ENCODE measurements around the gene C16orf74. TPM values are rescaled to one million over a fixed set of nuclear protein-coding genes. Genes with fewer than 3 reads are reported as not detected.

Gene C16orf74
- total RNA-seq, 1 donor from 2014 or later: 11.6 TPM

DNA sequence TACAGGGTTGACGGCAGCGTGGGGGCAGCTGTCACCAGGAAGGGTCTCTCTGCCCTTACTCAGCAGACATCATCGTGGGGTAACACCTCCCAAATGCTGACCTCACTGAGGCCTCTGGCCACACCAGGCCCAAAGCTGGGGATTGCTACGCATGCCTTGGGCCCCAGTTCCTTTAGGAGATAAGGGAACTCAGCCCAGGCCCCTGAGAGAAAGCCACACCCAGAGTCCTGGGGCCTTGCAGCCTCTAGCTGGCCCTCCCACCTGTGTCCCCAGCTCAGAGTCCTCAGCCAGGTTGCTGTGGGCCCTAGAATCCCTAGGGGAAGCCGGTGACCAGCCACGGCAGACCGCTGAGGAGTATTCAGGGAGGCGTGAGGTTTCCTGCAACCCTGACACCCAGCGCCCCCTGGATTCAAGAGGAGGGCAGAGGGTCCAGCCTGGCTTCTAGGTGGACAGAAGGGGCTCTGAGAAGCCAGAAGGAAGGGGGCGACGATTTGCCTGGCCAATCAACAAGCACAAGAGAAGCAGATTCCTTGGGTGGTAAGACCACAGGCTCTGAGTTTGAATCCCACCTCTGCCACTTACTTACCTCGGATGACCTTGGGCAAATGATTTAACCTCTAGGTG is 51.8 kb downstream of the C16orf74 start:
- no peak for DNase-seq (ENCODE audit: low read depth)
- no peaks in the 10 kb centered on the region for H3K36me3 ChIP-seq (ENCODE audit: control insufficient read depth, insufficient read depth, low read length)
- peaks cover 13% of the 10 kb centered on the region for H3K27me3 ChIP-seq (ENCODE audit: control insufficient read depth, insufficient read depth, low read length)
- H3K4me3 ChIP-seq (ENCODE audit: low read depth, low read length): no peak overlapping the region
- TF ChIP-seq, protein P1, sequence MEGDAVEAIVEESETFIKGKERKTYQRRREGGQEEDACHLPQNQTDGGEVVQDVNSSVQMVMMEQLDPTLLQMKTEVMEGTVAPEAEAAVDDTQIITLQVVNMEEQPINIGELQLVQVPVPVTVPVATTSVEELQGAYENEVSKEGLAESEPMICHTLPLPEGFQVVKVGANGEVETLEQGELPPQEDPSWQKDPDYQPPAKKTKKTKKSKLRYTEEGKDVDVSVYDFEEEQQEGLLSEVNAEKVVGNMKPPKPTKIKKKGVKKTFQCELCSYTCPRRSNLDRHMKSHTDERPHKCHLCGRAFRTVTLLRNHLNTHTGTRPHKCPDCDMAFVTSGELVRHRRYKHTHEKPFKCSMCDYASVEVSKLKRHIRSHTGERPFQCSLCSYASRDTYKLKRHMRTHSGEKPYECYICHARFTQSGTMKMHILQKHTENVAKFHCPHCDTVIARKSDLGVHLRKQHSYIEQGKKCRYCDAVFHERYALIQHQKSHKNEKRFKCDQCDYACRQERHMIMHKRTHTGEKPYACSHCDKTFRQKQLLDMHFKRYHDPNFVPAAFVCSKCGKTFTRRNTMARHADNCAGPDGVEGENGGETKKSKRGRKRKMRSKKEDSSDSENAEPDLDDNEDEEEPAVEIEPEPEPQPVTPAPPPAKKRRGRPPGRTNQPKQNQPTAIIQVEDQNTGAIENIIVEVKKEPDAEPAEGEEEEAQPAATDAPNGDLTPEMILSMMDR (IDR thresholded peaks at IDR 0.05; ENCODE audit: insufficient read depth, low read length, poor library complexity, severe bottlenecking): no peak

DNA sequence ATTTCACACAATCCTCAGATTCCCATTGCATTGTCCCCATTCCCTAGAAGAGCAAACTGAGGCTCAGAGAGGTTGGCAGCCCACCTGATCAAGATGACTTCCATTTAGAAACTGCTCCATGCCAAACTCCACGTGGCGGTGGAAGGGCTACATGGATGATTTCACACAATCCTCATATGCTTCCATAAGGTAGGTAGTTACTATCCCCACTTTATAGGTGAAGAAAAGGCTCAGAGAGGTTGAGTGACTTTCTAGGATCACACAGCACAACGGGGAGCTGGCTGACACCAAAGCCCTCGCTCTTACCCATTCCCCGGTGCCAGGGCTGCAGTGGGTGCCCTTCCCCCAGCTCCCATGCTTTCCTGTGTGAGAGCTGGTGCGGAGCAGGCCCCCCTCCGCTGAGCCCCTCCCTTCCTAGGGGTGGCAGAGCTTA is 52.4 kb downstream of the C16orf74 start:
- TF ChIP-seq, protein P1 (IDR thresholded peaks at IDR 0.05; ENCODE audit: insufficient read depth, low read length, poor library complexity, severe bottlenecking): no peak
- H3K27me3 ChIP-seq (ENCODE audit: control insufficient read depth, insufficient read depth, low read length): peaks cover 13% of the 10 kb centered on the region
- no peaks in the 10 kb centered on the region for H3K36me3 ChIP-seq (ENCODE audit: control insufficient read depth, insufficient read depth, low read length)
- H3K4me3 ChIP-seq (ENCODE audit: low read depth, low read length): no peak overlapping the region
- DNase-seq (ENCODE audit: low read depth): no peak

DNA sequence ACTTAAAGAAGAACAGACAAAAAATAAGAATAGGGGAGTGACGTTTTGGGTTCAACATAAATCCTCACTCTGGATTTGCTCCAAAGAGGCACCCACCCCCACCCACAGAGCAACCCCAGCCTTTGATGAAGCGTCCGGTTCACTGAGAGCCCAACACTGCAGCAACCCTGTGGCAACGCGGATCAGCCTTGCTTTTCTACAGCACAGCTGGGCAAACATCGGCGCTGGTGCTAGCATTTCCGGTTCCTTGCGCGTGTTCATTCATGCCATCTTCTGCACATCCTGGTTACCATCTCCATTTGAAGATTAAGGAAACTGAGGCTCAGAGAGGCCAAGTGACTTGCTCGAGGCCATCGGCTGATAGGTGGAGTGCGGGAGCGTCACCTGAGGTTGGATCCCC is 53.5 kb downstream of the C16orf74 start:
- TF ChIP-seq, protein P1 (IDR thresholded peaks at IDR 0.05; ENCODE audit: insufficient read depth, low read length, poor library complexity, severe bottlenecking): no peak
- H3K27me3 ChIP-seq (ENCODE audit: control insufficient read depth, insufficient read depth, low read length): peaks cover 13% of the 10 kb centered on the region
- H3K4me3 ChIP-seq (ENCODE audit: low read depth, low read length): no peak overlapping the region
- no peaks in the 10 kb centered on the region for H3K36me3 ChIP-seq (ENCODE audit: control insufficient read depth, insufficient read depth, low read length)
- no peak for DNase-seq (ENCODE audit: low read depth)

DNA sequence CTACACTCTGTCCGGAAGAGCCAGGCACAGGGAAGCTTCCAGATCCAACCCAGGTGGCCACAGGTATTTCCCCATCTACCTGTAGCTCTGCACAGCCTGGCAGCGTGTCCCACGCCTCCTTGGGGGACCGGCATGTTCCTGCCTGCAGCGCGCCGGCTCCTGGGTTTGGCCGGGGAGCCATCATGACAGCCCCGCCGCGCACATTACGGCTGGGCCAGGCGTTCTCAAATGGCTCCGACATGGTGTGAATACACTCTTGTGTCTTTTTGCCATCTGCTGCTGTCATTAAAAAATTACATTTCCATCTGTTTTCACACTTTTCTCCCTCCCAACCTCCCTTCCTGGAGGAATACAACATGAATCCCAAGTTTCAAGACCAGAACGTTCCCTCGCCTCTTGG is 54.1 kb downstream of the C16orf74 start:
- Histone ChIP-seq H3K36me3 (ENCODE audit: control insufficient read depth, insufficient read depth, low read length) (no peaks in the 10 kb centered on the region), H3K27me3 (ENCODE audit: control insufficient read depth, insufficient read depth, low read length) (peaks cover 13% of the 10 kb centered on the region), H3K4me3 (ENCODE audit: low read depth, low read length) (no peak overlapping the region)
- TF ChIP-seq, protein P1 (IDR thresholded peaks at IDR 0.05; ENCODE audit: insufficient read depth, low read length, poor library complexity, severe bottlenecking): no peak
- DNase-seq (ENCODE audit: low read depth): no peak

DNA sequence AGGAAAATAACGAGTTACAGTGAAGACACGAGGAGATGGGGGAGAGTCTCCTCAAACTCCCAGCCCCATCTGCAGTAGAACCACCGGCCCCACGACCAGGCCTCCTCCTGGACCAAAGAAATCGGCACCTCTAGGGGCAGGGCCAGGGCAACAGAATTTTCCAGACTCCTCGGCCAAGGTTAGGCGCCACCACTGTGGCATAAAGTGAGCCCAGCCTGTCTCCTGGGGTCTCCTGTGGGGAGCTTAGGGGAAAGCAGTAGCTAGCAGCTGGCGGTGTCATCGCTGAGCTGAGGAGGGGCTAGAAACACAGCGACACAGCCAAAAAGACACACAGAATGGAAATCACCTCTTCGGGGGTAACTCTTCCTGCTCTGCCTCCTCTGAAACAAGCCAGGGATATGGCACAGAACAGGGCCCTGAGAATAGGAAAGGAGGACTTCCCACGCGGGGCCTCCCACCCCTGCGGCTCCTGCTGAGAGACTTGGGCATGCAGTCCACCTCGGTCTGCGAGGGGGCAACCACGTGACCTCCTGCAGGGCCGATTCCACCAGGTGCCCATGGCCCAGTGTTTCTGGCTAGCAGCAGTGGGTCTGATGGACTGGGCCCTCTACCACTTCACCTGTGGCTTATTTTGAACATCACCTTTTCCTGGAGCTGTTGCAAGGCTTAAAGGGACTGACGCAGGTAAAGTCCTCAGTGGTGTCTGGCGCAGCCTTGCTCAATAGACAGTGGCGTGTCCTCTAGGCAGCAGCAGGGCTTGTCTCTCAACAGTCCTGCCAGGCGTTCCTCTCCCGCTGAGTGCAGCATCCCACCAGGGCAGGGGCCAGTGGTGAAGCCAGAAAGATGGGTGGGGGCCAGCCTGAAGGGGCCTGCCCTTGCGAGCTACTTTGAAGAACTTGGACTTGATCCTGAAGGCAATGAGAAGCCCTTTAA is 55.4 kb downstream of the C16orf74 start:
- H3K36me3 ChIP-seq (ENCODE audit: control insufficient read depth, insufficient read depth, low read length): no peaks in the 10 kb centered on the region
- DNase-seq (ENCODE audit: low read depth): no peak
- TF ChIP-seq, protein P1 (IDR thresholded peaks at IDR 0.05; ENCODE audit: insufficient read depth, low read length, poor library complexity, severe bottlenecking): no peak
- no peak overlapping the region for H3K4me3 ChIP-seq (ENCODE audit: low read depth, low read length)
- peaks cover 16% of the 10 kb centered on the region for H3K27me3 ChIP-seq (ENCODE audit: control insufficient read depth, insufficient read depth, low read length)
